Measurements from ENCODE around the gene PLD1.

Gene PLD1

GRCh38 chr3:171838218-171838720 is 28.0 kb upstream of the PLD1 start:
- no peak for DNase-seq

GRCh38 chr3:171837698-171838097 is 27.4 kb upstream of the PLD1 start:
- DNase-seq: no peak

GRCh38 chr3:171836855-171837254 is 26.6 kb upstream of the PLD1 start:
- DNase-seq: no peak

- DNase-seq: no peak
Observed at GRCh38 chr3:171835613-171836012, 25.3 kb upstream of the PLD1 start.

- no peak for DNase-seq
Observed at GRCh38 chr3:171835116-171835515, 24.8 kb upstream of the PLD1 start.

- DNase-seq: no peak
Observed at GRCh38 chr3:171834461-171834801, 24.1 kb upstream of the PLD1 start.

- no peak for DNase-seq
Observed at GRCh38 chr3:171833789-171834460, 23.6 kb upstream of the PLD1 start.

GRCh38 chr3:171832989-171833388 is 22.7 kb upstream of the PLD1 start:
- DNase-seq: no peak

GRCh38 chr3:171831936-171832335 is 21.7 kb upstream of the PLD1 start:
- DNase-seq: no peak

- no peak for DNase-seq
Observed at GRCh38 chr3:171830518-171830875, 20.2 kb upstream of the PLD1 start.

GRCh38 chr3:171829841-171830517 is 19.7 kb upstream of the PLD1 start:
- no peak for DNase-seq

- no peak for DNase-seq
Observed at GRCh38 chr3:171828902-171829770, 18.9 kb upstream of the PLD1 start.

GRCh38 chr3:171827836-171828458 is 17.7 kb upstream of the PLD1 start:
- DNase-seq: no peak

GRCh38 chr3:171827385-171827784 is 17.1 kb upstream of the PLD1 start:
- no peak for DNase-seq

GRCh38 chr3:171825222-171825828 is 15.0 kb upstream of the PLD1 start:
- DNase-seq: no peak

- DNase-seq: no peak
Observed at GRCh38 chr3:171824824-171825221, 14.5 kb upstream of the PLD1 start.

GRCh38 chr3:171824116-171824515 is 13.8 kb upstream of the PLD1 start:
- no peak for DNase-seq

GRCh38 chr3:171822431-171823106 is 12.3 kb upstream of the PLD1 start:
- no peak for DNase-seq

- DNase-seq: no peak
Observed at GRCh38 chr3:171821778-171822358, 11.6 kb upstream of the PLD1 start.

- DNase-seq: no peak
Observed at GRCh38 chr3:171821044-171821443, 10.8 kb upstream of the PLD1 start.

- no peak for DNase-seq
Observed at GRCh38 chr3:171817074-171817800, 7.0 kb upstream of the PLD1 start.
